ENCODE results near the gene CRADD.
"Not testable (repeated sequence)": the region's sequence is repeated elsewhere in the genome, so short reads cannot be mapped to it uniquely, and the experiment has no call there.

The CRADD gene

GRCh38 chr12:93912086-93912733 is 235.0 kb downstream of the CRADD start:
- no peak for DNase-seq

- no peak for DNase-seq
Observed at GRCh38 chr12:93913845-93914244, 236.7 kb downstream of the CRADD start.

GRCh38 chr12:93914281-93914680 is 237.1 kb downstream of the CRADD start:
- no peak for DNase-seq

GRCh38 chr12:93915411-93915810 is 238.2 kb downstream of the CRADD start:
- no peak for DNase-seq

- DNase-seq: no peak
Observed at GRCh38 chr12:93916402-93916801, 239.2 kb downstream of the CRADD start.

GRCh38 chr12:93918262-93918661 is 241.1 kb downstream of the CRADD start:
- DNase-seq: no peak

- DNase-seq: no peak
Observed at GRCh38 chr12:93918900-93919299, 241.7 kb downstream of the CRADD start.

- DNase-seq: no peak
Observed at GRCh38 chr12:93921521-93921920, 244.3 kb downstream of the CRADD start.

GRCh38 chr12:93922583-93923006 is 245.4 kb downstream of the CRADD start:
- no peak for DNase-seq

GRCh38 chr12:93924367-93924766 is 247.2 kb downstream of the CRADD start:
- no peak for DNase-seq

- DNase-seq: no peak
Observed at GRCh38 chr12:93925585-93926205, 248.5 kb downstream of the CRADD start.

GRCh38 chr12:93926237-93926636 is 249.1 kb downstream of the CRADD start:
- no peak for DNase-seq

- not testable (repeated sequence) for DNase-seq
Observed at GRCh38 chr12:93929081-93929480, 251.9 kb downstream of the CRADD start.

GRCh38 chr12:93937812-93938211 is 260.6 kb downstream of the CRADD start:
- no peak for DNase-seq

GRCh38 chr12:93938317-93938716 is 261.1 kb downstream of the CRADD start:
- DNase-seq: no peak

- no peak for DNase-seq
Observed at GRCh38 chr12:93938931-93939330, 261.8 kb downstream of the CRADD start.

- no peak for DNase-seq
Observed at GRCh38 chr12:93939641-93940325, 262.6 kb downstream of the CRADD start.

- DNase-seq: no peak
Observed at GRCh38 chr12:93943780-93944179, 266.6 kb downstream of the CRADD start.

- no peak for DNase-seq
Observed at GRCh38 chr12:93944201-93944600, 267.0 kb downstream of the CRADD start.

Measured in activated CD4-positive, alpha-beta T cell treated with anti-CD3 and anti-CD28 coated beads, Interleukin-2, Interleukin-6, amounts not matched to agents 100 ng/mL and 50 ng/mL, durations not matched to agents 16 hours and 8 hours (primary cell).